ENCODE data around the gene RNPS1. TPM values are rescaled to one million over a fixed set of nuclear protein-coding genes. Genes with fewer than 3 reads are reported as not detected.

Gene RNPS1
- total and polyA plus RNA-seq, 2 donors (not counting 1 experiment from before 2014, with no cell fraction given): 209 to 265 TPM

DNA sequence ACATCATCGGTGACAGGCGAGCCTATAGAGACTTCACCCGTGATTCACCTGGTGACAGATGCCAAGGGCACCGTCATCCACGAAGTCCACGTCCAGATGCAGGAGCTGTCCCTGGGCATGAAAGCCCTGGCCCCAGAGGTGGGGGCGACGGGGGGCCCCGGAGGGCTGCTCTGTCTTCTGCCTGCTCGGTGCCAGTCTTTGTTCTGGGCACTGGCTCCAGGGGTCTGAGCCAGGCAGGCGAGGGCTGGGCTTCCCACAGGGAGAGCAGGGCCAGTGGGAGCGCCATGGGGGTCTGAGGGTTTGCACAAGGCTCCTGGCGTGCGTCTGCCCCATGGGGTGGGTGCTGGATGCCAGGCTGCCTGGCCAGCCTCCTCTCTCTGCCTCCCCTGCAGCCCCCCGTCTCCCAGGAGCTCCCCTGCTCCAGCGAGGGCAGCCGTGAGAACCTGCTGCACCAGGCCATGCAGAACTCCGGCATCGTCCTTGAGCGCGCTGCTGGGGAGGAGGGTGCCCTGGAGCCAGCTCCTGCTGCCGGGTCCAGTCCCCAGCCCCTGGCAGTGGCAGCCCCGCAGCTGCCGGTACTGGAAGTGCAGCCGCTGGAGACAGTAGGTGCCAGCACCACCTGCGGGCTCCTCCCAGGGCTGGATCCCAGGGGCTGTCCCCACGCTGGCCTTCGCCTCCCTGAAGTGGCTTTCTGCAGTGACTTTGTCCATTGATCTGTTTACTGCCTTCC is 34.7 kb downstream of the RNPS1 start:
- Histone ChIP-seq H3K4me2 (replicated peaks; ENCODE audit: low read depth, low read length, poor library complexity, severe bottlenecking) (no peak overlapping the region), H3K9ac (ENCODE audit: low read length) (no peak overlapping the region), H3K4me3 (ENCODE audit: control extremely low read depth in 1 of 5, extremely low read depth in 1 of 5, insufficient read depth in 1 of 5, low read depth in 2 of 5, low read length in 4 of 5) (no peak overlapping the region), H3K4me1 (ENCODE audit: control insufficient read depth in 2 of 2, insufficient read depth in 2 of 2, low read length in 2 of 2) (peaks cover 12 to 15% of the 10 kb centered on the region in 2 donors), H4K20me1 (ENCODE audit: control insufficient read depth, insufficient read depth, low read length, poor library complexity, severe bottlenecking) (peaks cover 46% of the 10 kb centered on the region), H3K36me3 (replicated peaks in 1 of 2; ENCODE audit: control extremely low read depth in 1 of 2, control insufficient read depth in 1 of 2, extremely low read depth in 1 of 2, insufficient read depth in 2 of 2, low read length in 1 of 2) (peaks cover 0 to 62% of the 10 kb centered on the region in 2 experiments), H3K79me2 (ENCODE audit: control insufficient read depth, insufficient read depth, low read length) (peaks cover 8% of the 10 kb centered on the region), H3K27me3 (replicated peaks in 1 of 4; ENCODE audit: control extremely low read depth in 1 of 4, control insufficient read depth in 3 of 4, insufficient read depth in 4 of 4, low read length in 3 of 4) (peaks cover 0 to 27% (median 11%) of the 10 kb centered on the region in 4 experiments), H3K9me3 (ENCODE audit: control extremely low read depth in 1 of 3, control insufficient read depth in 2 of 3, insufficient read depth in 1 of 3, low read length in 2 of 3) (peaks cover 0 to 5% (median 0%) of the 10 kb centered on the region in 3 donors), H3K27ac (ENCODE audit: low read length in 2 of 2) (no peak overlapping the region), H2AFZ (ENCODE audit: insufficient read depth, low read depth, low read length, poor library complexity, severe bottlenecking) (no peak overlapping the region)
- Mint-ChIP-seq H3K9me3 (ENCODE audit: insufficient read depth) (no peaks in the 10 kb centered on the region), H3K27ac (no peak overlapping the region), H3K27me3 (peaks cover 3% of the 10 kb centered on the region), H3K4me3 (no peak overlapping the region), H3K4me1 (no peaks in the 10 kb centered on the region)
- POLR2A ChIA-PET: no interaction called here
- ATAC-seq (ENCODE audit: low read depth) (no peak), DNase-seq (no peak)
- CTCF ChIA-PET: no interaction called here
- WGBS (ENCODE audit: insufficient coverage): 98% methylated on average over 27 of the region's 28 CpGs
- TF ChIP-seq, protein P1, sequence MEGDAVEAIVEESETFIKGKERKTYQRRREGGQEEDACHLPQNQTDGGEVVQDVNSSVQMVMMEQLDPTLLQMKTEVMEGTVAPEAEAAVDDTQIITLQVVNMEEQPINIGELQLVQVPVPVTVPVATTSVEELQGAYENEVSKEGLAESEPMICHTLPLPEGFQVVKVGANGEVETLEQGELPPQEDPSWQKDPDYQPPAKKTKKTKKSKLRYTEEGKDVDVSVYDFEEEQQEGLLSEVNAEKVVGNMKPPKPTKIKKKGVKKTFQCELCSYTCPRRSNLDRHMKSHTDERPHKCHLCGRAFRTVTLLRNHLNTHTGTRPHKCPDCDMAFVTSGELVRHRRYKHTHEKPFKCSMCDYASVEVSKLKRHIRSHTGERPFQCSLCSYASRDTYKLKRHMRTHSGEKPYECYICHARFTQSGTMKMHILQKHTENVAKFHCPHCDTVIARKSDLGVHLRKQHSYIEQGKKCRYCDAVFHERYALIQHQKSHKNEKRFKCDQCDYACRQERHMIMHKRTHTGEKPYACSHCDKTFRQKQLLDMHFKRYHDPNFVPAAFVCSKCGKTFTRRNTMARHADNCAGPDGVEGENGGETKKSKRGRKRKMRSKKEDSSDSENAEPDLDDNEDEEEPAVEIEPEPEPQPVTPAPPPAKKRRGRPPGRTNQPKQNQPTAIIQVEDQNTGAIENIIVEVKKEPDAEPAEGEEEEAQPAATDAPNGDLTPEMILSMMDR (IDR thresholded peaks at IDR 0.05): no peak
- TF ChIP-seq EZH2 (IDR thresholded peaks at IDR 0.05; ENCODE audit: borderline replicate concordance, insufficient read depth, low read depth, low read length, poor library complexity, severe bottlenecking): no peak
- intact Hi-C loops (cut with micrococcal nuclease): no loop called here

Measured in B cell (primary cell).